Measurements from ENCODE around the gene KIF18B. TPM values are rescaled to one million over a fixed set of nuclear protein-coding genes. Genes with fewer than 3 reads are reported as not detected.

Gene KIF18B
- total and polyA plus RNA-seq, 2 of the 8 experiments (the other 6 are each of a cell fraction or from before 2014, with no cell fraction given): 39.0 to 59.4 TPM

DNA sequence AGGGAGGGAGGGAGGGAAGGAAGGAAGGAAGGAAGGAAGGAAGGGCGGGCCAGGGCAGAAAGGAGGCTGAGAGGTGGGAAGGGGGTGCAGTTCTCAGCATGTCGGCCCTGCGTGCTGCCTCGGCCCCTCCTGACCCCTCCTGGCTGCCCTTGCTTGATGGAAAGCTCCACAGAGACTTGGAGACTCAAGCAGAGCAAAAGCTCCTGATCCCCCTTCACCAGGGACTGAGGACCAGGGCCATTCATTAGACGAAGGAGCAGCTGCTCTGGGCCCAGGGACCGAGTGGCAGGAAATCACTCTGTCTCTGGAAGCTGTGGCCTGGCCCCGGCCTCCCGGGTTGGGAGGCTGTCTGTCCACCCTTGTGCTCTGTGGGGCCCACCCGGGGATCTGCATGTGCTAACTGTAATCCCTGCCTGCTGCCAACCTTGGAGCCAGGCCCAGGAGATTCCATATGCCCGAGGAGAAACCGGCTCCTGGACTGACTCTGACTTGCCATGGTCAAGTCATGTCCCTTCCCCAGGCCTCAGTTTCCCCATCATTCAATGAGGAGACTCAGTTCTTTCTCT is 47.9 kb upstream of the KIF18B start (continued):
- TF ChIP-seq, protein P1, sequence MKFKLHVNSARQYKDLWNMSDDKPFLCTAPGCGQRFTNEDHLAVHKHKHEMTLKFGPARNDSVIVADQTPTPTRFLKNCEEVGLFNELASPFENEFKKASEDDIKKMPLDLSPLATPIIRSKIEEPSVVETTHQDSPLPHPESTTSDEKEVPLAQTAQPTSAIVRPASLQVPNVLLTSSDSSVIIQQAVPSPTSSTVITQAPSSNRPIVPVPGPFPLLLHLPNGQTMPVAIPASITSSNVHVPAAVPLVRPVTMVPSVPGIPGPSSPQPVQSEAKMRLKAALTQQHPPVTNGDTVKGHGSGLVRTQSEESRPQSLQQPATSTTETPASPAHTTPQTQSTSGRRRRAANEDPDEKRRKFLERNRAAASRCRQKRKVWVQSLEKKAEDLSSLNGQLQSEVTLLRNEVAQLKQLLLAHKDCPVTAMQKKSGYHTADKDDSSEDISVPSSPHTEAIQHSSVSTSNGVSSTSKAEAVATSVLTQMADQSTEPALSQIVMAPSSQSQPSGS (IDR thresholded peaks at IDR 0.05; ENCODE audit: low read length): no peak
- no peak for TF ChIP-seq ZNF274 (IDR thresholded peaks at IDR 0.05; ENCODE audit: borderline replicate concordance, extremely low read depth, low read length)
